Neutrophil (primary cell): ENCODE data around the gene XNDC1N.

Experiments used
- H3K27ac ChIP-seq: fragments of 200-600 bp; sonication (generic); 2 replicates; pipeline ENCODE4 v1.5.1; 2016; ENCODE audit warnings: mild to moderate bottlenecking, moderate library complexity
- H3K27me3 ChIP-seq: fragments of 200-600 bp; sonication (generic); 2 replicates; pipeline ENCODE4 v1.6.0; 2016; ENCODE audit warnings: mild to moderate bottlenecking
- H3K36me3 ChIP-seq: fragments of 200-600 bp; sonication (generic); 2 replicates; pipeline ENCODE4 v1.5.1; 2017
- H3K4me1 ChIP-seq, 2 experiments: fragments of 200-600 bp in 1 of 2; sonication (generic) in 1 of 2; 1 replicate in 1 of 2; 2 replicates in 1 of 2; pipeline versions ENCODE4 v1.5.1 to v1.6.1; 2013 to 2016; ENCODE audit warnings: low read depth in 1 of 2, low read length in 1 of 2, mild to moderate bottlenecking in 1 of 2, moderate library complexity in 1 of 2; ENCODE audit not compliant: control insufficient read depth in 1 of 2, insufficient read depth in 1 of 2
- H3K4me3 ChIP-seq, 2 experiments: fragments of 200-600 bp in 1 of 2; sonication (generic) in 1 of 2; 1 replicate in 1 of 2; 2 replicates in 1 of 2; pipeline ENCODE4 v1.5.1; 2013 to 2016; ENCODE audit warnings: low read depth in 1 of 2, low read length in 1 of 2, mild to moderate bottlenecking in 1 of 2, moderate library complexity in 1 of 2
- H3K9me3 ChIP-seq: fragments of 200-600 bp; sonication (generic); 2 replicates; pipeline ENCODE4 v1.5.1; 2016
- CTCF ChIP-seq: fragments of 200-600 bp; sonication (generic); IDR thresholded peaks from 2 replicates; pipeline ENCODE4 v1.5.1; 2016; ENCODE audit warnings: antibody characterized with exemption

Gene XNDC1N

GRCh38 chr11:71937826-71938225 lies 9.4 kb upstream of the XNDC1N start:
- no peaks in the 10 kb centered on the region for H3K27me3 ChIP-seq
- H3K4me3 ChIP-seq, result no peak overlapping the region
- H3K27ac ChIP-seq, result no peak overlapping the region
- no peaks in the 10 kb centered on the region for H3K9me3 ChIP-seq
- H3K4me1 ChIP-seq, result no peaks in the 10 kb centered on the region
- peaks cover 10% of the 10 kb centered on the region for H3K36me3 ChIP-seq
- no peak for TF ChIP-seq CTCF

- H3K27me3 ChIP-seq, result no peaks in the 10 kb centered on the region
- no peak overlapping the region for H3K4me3 ChIP-seq
- no peaks in the 10 kb centered on the region for H3K4me1 ChIP-seq
- TF ChIP-seq CTCF, result no peak
- H3K27ac ChIP-seq, result no peak overlapping the region
- H3K36me3 ChIP-seq, result peaks cover 10% of the 10 kb centered on the region
- H3K9me3 ChIP-seq, result no peaks in the 10 kb centered on the region
These were observed 8.4 kb upstream of the XNDC1N start for GRCh38 chr11:71936825-71937224.

- Histone ChIP-seq H3K4me3 (no peak overlapping the region), H3K36me3 (peaks cover 10% of the 10 kb centered on the region), H3K27ac (no peak overlapping the region), H3K9me3 (no peaks in the 10 kb centered on the region), H3K4me1 (no peaks in the 10 kb centered on the region), H3K27me3 (no peaks in the 10 kb centered on the region)
- no peak for TF ChIP-seq CTCF
These were observed 7.0 kb upstream of the XNDC1N start for GRCh38 chr11:71935338-71935925.

- no peak overlapping the region for H3K27ac ChIP-seq
- no peak overlapping the region for H3K4me3 ChIP-seq
- no peaks in the 10 kb centered on the region for H3K27me3 ChIP-seq
- H3K9me3 ChIP-seq, result no peaks in the 10 kb centered on the region
- TF ChIP-seq CTCF, result no peak
- peaks cover 7% of the 10 kb centered on the region for H3K36me3 ChIP-seq
- peaks cover 10 to 11% of the 10 kb centered on the region in 2 experiments for H3K4me1 ChIP-seq
These were observed 5.8 kb upstream of the XNDC1N start for GRCh38 chr11:71934213-71934612.

- Histone ChIP-seq H3K27ac (no peak overlapping the region), H3K9me3 (no peaks in the 10 kb centered on the region), H3K36me3 (peaks cover 3% of the 10 kb centered on the region), H3K27me3 (no peaks in the 10 kb centered on the region), H3K4me3 (no peak overlapping the region), H3K4me1 (peaks cover 16 to 17% of the 10 kb centered on the region in 2 experiments)
- TF ChIP-seq CTCF, result no peak
These were observed 4.9 kb upstream of the XNDC1N start for GRCh38 chr11:71933141-71933933.
